Kidney capillary endothelial cell (primary cell): Measurements from ENCODE around the gene PHKG1.
"Not testable (repeated sequence)": the region's sequence is repeated elsewhere in the genome, so short reads cannot be mapped to it uniquely, and the experiment has no call there.

Experiments used
- DNase-seq: peaks from one replicate; pipeline ENCODE4 v3.0.0-alpha.2; 2018; ENCODE audit warnings: low spot score

PHKG1 gene

DNA sequence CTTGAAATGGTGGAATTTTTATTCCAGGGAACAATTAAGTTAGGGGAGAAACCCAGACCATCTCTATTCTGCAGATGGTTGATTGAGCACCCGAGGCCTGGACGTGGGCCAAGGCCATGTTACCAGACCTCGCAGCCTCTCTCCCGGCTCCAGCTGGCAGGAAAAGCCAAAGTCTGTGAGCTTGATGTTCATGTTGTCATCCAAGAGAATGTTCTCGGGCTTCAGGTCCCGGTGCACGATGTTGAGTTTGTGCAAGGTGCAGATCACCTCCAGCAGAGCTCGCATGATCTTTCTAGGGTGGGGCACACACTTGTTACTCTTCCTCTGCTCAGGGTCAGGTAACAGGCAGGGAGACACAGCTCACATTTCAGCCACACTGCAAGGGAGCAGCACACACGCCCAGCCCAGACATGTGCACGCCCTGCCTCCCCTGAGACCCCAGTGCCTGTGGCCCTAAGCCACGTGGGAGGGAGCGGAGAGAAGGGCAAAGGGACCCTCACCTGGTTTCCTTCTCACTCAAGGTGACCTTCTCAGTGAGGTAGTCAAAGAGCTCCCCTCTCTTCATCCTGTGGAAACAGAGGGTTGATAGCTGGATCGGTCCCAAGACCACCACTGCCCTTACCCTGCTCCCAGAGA is 9.5 kb downstream of the PHKG1 start:
- DNase-seq: no peak

GRCh38 chr7:56081626-56082340 is 11.0 kb downstream of the PHKG1 start:
- no peak for DNase-seq

DNA sequence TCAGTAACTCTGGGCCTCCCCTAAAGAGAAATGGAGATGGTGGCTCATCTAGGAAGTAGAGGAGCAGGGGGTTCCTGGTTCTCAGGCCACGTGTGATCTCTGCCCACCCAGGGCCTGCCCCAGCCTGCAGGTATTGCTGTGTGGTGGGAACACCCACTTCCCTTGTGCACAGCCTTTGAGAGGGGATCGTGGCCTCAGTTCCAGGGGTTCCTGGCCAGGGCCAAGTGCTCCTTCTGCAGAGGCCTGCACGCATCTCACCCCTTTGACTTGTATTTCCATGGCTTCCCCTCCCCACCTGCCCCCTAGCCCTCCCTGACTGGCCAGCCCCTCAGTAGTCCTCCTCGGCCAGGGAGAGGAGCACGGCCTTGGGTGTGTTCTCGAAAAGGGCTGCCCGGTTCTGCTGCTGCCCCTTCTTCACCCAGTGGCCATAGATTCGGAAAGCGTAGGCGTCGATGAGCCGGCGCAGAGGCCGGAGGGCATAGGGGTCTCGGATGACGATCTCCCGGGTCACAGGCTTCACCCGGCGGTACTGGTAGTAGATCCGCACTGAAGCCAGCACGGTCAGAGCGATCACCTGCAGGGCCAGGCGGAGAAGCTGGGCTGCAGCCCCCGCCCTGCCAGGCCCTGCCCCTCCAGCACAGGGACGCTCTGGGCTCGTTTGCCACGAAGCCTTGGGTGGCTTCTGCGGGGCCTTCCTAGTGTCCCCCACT is 11.9 kb downstream of the PHKG1 start:
- DNase-seq: not testable (repeated sequence)

DNA sequence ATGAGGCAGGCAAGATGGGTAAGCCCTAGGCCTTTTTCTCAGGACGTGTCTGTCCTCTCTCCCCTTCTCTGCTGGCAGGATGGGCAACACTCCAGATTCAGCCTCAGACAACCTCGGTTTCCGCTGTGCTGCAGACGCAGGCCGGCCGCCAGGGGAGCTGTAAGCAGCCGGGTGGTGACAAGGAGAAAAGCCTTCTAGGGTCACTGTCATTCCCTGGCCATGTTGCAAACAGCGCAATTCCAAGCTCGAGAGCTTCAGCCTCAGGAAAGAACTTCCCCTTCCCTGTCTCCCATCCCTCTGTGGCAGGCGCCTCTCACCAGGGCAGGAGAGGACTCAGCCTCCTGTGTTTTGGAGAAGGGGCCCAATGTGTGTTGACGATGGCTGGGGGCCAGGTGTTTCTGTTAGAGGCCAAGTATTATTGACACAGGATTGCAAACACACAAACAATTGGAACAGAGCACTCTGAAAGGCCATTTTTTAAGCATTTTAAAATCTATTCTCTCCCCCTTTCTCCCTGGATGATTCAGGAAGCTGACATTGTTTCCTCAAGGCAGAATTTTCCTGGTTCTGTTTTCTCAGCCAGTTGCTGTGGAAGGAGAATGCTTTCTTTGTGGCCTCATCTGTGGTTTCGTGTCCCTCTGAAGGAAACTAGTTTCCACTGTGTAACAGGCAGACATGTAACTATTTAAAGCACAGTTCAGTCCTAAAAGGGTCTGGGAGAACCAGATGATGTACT is 13.1 kb downstream of the PHKG1 start:
- DNase-seq: peak; percentile 73

DNA sequence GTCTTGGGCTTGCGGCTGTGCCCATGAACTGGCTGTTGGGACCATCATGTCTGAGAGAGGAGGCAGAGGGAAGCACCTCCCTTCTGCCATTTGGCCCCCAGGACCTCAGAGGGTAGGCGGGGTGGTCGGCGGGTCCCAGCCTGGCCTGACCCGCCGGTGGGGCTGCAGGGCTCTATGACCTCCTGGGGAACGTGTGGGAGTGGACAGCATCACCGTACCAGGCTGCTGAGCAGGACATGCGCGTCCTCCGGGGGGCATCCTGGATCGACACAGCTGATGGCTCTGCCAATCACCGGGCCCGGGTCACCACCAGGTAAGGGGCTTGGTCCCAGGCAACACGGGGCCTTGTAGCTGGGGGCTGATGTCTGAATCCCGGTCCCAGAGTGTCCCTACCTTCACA is 14.6 kb downstream of the PHKG1 start:
- no peak for DNase-seq

- DNase-seq: no peak
Observed at GRCh38 chr7:56077681-56078080, 15.1 kb downstream of the PHKG1 start.

DNA sequence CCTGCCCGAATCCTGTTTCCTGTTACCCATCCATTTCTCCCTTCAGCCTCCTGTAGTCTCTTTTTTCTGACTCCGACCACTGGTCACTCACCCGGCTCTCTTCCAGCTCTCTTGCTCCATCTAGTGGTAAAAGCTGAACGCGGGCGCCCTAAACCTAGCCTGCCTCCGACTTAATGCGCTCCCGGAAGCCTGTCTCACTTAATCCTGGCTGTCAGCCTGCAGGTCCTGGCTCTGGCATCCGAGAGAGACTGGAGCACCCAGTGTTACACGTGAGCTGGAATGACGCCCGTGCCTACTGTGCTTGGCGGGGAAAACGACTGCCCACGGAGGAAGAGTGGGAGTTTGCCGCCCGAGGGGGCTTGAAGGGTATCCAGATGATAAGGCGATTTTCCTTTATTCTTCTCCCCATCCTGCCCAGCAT is 18.4 kb downstream of the PHKG1 start:
- DNase-seq: peak; percentile 85

GRCh38 chr7:56066376-56066775 is 26.4 kb downstream of the PHKG1 start:
- DNase-seq: not testable (repeated sequence)

- peak; percentile 83 for DNase-seq
Observed at GRCh38 chr7:56063882-56064625, 28.7 kb downstream of the PHKG1 start, which contains the start of gene SUMF2. Gene SUMF2 (plus strand): TSS chr7:56064286. CDS start chr7:56064312, 26 bp downstream.

GRCh38 chr7:56063500-56063881 is 29.3 kb downstream of the PHKG1 start:
- no peak for DNase-seq

GRCh38 chr7:56062382-56062781 is 30.4 kb downstream of the PHKG1 start:
- peak; percentile 71 for DNase-seq

DNA sequence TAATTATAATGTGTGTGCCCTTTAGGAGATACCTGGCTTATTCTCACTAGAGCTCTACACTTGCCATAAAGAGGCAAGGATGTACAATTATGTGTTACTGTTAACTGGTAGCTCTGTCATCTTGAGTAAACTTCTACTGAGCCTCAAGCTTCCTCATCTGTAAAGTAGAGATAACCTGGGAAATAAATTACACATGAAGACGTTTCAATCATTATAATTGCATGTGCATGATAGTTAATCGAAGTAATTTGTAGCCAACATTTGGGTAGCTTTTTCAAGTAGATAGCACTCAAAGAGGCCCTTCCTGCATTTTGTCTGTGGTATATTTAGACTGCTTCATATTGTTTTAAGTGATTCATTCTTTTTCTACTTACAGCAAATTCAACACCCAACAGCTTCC is 38.8 kb downstream of the PHKG1 start:
- DNase-seq: no peak

DNA sequence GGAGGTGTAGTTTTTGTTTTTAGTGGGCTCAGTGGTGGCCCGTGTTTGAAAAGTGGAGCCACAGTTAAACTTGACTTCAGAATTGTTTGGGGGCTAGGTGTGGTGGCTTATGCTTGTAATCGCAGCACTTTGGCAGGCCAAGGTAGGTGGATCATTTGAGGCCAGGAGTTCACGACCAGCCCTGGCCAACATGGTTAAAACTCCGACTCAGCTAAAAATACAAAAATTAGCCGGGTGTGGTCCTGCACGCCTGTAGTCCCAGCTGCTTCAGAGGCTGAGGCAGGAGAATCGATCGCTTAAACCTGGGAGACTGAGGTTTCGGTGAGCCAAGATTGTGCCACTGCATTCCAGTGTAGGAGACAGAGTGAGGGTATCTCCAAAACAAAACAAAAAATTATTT is 39.4 kb downstream of the PHKG1 start:
- DNase-seq: no peak

GRCh38 chr7:56051339-56052191 is 41.2 kb downstream of the PHKG1 start, which contains the start of the genes CCT6A and PSPH:
Gene CCT6A (plus strand): TSS chr7:56051765. CDS start chr7:56051849, 84 bp downstream.
Gene PSPH (minus strand): TSS chr7:56051444. CDS start chr7:56021212, 30,232 bp downstream.
- DNase-seq: peak; percentile 93

- no peak for DNase-seq
Observed at GRCh38 chr7:56051053-56051338, 41.8 kb downstream of the PHKG1 start.

- DNase-seq: not testable (repeated sequence)
Observed at GRCh38 chr7:56048763-56049162, 44.0 kb downstream of the PHKG1 start.

GRCh38 chr7:56048245-56048644 is 44.5 kb downstream of the PHKG1 start:
- DNase-seq: no peak

GRCh38 chr7:56047446-56048116 is 45.2 kb downstream of the PHKG1 start:
- DNase-seq: not testable (repeated sequence)

DNA sequence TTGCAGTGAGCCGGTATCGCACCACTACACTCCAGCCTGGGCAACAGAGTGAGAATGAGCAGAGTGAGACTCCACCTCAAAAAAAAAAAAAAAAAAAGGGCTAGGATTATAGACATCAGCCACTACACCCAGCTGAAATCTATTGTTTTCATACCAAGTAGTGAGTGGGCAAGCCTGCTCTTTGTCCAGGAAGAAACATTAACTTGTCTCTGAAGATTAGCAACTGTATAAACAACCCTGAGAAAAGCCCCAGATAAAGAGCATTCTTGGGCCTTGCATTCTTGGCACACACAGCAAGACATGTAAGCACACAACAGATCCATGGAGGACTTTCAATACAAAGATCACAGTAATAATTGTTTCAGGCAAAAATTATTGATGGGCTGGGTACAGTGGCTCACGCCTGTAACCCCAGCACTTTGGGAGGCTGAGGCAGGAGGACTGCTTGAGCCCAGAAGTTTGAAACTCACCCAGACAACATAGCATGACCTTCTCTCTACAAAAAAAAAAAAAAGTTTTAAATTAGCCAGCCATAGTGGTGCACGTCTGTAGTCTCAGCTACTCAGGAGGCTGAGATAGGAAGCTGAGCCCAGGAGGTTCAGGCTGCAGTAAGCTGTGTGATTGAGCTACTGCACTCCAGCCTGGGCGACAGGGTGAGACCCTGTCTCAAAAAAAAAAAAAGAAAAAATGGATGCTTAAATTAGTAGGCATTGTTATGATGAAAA is 45.9 kb downstream of the PHKG1 start:
- DNase-seq: no peak
